IPS DF 6.9 (cell line): ENCODE data around the gene ZNF202.
"Not testable (repeated sequence)": the region's sequence is repeated elsewhere in the genome, so short reads cannot be mapped to it uniquely, and the experiment has no call there.

ENCODE experiments used
- DNase-seq: peaks from one replicate; pipeline ENCODE4 v3.0.0-alpha.2; 2013; ENCODE audit warnings: low read depth, low spot score
- H3K27ac ChIP-seq: one replicate; pipeline ENCODE4 v1.5.1; 2013; ENCODE audit warnings: low read length, control low read depth
- H3K27me3 ChIP-seq: 2 replicates; pipeline ENCODE4 v1.6.1; 2013; ENCODE audit warnings: mild to moderate bottlenecking, low read length; ENCODE audit not compliant: control insufficient read depth, insufficient read depth
- H3K36me3 ChIP-seq: 2 replicates; pipeline ENCODE4 v1.6.1; 2013; ENCODE audit warnings: low read length; ENCODE audit not compliant: control insufficient read depth, insufficient read depth
- H3K4me1 ChIP-seq: 2 replicates; pipeline ENCODE4 v1.6.1; 2013; ENCODE audit warnings: low read length; ENCODE audit not compliant: control insufficient read depth, insufficient read depth
- H3K4me3 ChIP-seq: 2 replicates; pipeline ENCODE4 v1.5.1; 2013; ENCODE audit warnings: mild to moderate bottlenecking, low read length
- H3K9me3 ChIP-seq: 2 replicates; pipeline ENCODE4 v1.6.1; 2013; ENCODE audit warnings: low read length, inconsistent platforms; ENCODE audit not compliant: control insufficient read depth, insufficient read depth
- WGBS: extraction: QIAGEN DNeasy Blood & Tissue Kit; methylation state at CpG from one replicate; pipeline ENCODE4 v1.1.7; 2013; ENCODE audit warnings: mixed read lengths, missing lambda C conversion rate; ENCODE audit not compliant: insufficient read length, insufficient coverage; 5-methylcytosine and 5-hydroxymethylcytosine counted together

ZNF202 gene

DNA sequence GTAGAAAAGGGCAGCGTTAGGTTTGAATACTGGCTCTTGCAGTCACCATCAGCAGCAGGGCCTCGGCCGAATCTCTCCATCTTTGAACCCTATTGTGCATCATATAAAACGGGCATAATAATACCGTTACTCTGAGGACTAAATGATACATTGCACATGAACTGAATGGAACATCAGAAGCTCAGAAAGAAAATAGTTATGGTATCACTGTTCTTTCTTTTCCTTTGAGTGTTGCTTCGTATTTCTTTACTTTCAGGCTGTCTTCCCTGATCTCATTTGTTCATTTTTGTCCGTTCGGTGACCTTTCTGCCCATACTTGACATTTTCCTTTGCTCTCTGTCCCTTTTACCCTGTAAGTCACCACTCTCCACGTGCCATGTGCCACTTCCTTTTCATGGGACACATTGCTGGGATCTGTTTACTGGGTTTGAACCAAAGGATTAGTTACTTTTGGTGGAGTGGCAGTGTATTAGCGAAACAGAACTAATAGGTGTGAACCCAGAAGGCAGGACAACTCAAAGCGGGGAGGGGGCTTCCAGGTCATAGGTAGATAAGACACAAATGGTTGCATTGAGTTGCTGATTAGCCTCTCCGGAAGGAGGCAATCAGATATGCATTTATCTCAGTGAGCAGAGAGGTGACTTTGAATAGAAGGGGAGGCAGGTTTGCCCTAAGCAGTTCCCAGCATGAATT, 717 bp upstream of the ZNF202 start:
- H3K27me3 ChIP-seq, result no peaks in the 10 kb centered on the region
- H3K9me3 ChIP-seq, result no peaks in the 10 kb centered on the region
- H3K4me1 ChIP-seq, result peaks cover 4% of the 10 kb centered on the region; the same call in 1 of the 2 replicates
- H3K27ac ChIP-seq, result peak overlapping the region; percentile 75
- no CpG with 5 or more reads among the region's 12 CpGs for WGBS
- peak overlapping the region; percentile 94; the same call in 1 of the 2 replicates for H3K4me3 ChIP-seq
- peaks cover 8% of the 10 kb centered on the region for H3K36me3 ChIP-seq
- DNase-seq, result no peak

DNA sequence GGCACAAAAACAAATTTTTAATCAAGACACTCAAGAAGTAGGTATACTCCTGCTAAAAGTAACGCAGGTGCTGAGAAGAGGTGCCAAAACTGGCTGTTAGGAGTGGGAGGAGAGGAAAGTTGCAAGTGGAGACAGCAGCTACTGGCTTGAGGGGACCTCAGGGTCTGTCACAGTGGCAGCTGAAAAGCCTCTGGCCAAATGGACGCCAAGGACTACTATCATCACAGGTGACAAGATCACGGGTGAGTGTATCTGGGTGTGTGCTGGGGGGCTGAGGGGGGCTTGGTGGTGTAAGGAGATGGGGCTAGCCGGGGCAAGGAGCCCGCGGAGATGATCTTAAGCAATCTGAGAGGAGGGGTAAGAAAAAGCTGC, 687 bp downstream of the ZNF202 start:
- H3K27ac ChIP-seq, result no peak overlapping the region
- H3K27me3 ChIP-seq, result no peaks in the 10 kb centered on the region
- no peaks in the 10 kb centered on the region; the same call in 1 of the 2 replicates for H3K4me1 ChIP-seq
- no peak for DNase-seq
- peak overlapping the region; percentile 94 for H3K4me3 ChIP-seq
- peaks cover 8% of the 10 kb centered on the region for H3K36me3 ChIP-seq
- no peaks in the 10 kb centered on the region for H3K9me3 ChIP-seq
- no CpG with 5 or more reads among the region's 6 CpGs for WGBS

DNA sequence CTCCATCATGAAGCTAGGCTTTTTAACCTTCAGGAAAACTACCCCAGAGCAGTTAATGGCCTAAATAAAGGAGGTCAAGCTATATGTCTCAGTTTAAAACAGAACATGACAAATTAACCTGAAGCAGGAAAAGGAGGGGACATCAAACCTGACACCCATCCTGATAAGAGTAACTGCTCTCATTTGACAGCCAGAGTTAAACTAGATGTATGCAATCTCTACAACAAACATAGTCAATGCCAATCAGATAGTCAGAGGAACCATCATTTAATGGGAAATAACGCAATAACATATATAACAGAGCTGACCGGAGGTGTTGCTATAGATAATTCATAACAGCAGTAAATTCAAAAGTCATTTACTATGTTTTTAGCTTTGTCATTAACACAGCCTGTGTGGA, 3.1 kb downstream of the ZNF202 start:
- peaks cover 11% of the 10 kb centered on the region for H3K36me3 ChIP-seq

DNA sequence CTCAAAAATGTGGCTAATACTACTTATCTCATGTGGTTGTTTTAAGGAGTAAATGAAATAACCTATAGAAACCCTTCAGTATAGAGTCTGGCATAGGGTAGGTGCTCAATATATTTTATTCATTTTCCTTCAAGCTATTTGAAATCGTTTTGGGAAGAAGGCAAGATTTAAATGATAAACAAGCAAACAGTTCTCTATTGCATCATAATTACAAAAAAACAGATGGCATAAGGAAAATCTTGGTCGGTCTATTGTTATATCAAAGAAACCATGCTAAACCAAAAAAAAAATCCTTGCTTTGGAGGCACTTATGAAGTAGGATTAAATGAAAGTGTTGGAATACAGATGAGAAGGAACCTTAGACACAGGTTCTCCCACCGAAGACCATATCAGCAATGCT, 4.7 kb downstream of the ZNF202 start:
- H3K9me3 ChIP-seq, result no peaks in the 10 kb centered on the region
- no peak overlapping the region for H3K27ac ChIP-seq
- H3K27me3 ChIP-seq, result no peaks in the 10 kb centered on the region
- no peak for DNase-seq
- no peaks in the 10 kb centered on the region; the same call in 1 of the 2 replicates for H3K4me1 ChIP-seq
- no peak overlapping the region for H3K4me3 ChIP-seq
- peaks cover 11% of the 10 kb centered on the region for H3K36me3 ChIP-seq
- WGBS, result no CpG with 5 or more reads among the region's 3 CpGs

More for the DNA sequence above, 3.1 kb downstream of the ZNF202 start:
- no CpG with 5 or more reads among the region's 2 CpGs for WGBS
- Histone ChIP-seq H3K27me3 (no peaks in the 10 kb centered on the region), H3K27ac (no peak overlapping the region), H3K9me3 (no peaks in the 10 kb centered on the region), H3K4me1 (no peaks in the 10 kb centered on the region; the same call in 1 of the 2 replicates), H3K4me3 (no peak overlapping the region)
- no peak for DNase-seq

DNA sequence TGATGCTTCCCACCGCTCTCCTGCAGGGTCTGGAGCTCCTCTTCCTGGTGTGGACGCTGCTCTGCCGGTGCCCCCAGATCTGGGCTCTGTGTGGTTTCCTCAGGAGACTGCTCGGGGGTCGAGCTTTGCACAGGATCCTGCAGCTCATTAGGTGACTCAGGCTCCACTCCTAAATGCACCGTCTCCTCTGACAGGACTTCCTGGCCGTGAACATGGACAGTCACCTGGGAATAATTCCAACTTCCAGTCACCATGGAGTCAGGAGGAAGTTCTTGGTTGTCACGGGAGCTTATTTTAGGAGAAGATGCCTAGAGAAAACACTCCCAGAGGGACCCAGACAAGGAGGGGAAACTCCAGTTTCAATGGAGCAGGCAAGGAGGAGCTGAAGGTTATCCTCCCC, 11.9 kb downstream of the ZNF202 start:
- Histone ChIP-seq H3K4me1 (no peaks in the 10 kb centered on the region), H3K4me3 (no peak overlapping the region), H3K36me3 (peaks cover 46% of the 10 kb centered on the region), H3K27me3 (no peaks in the 10 kb centered on the region), H3K9me3 (no peaks in the 10 kb centered on the region), H3K27ac (no peak overlapping the region)
- no CpG with 5 or more reads among the region's 8 CpGs for WGBS
- no peak for DNase-seq

DNA sequence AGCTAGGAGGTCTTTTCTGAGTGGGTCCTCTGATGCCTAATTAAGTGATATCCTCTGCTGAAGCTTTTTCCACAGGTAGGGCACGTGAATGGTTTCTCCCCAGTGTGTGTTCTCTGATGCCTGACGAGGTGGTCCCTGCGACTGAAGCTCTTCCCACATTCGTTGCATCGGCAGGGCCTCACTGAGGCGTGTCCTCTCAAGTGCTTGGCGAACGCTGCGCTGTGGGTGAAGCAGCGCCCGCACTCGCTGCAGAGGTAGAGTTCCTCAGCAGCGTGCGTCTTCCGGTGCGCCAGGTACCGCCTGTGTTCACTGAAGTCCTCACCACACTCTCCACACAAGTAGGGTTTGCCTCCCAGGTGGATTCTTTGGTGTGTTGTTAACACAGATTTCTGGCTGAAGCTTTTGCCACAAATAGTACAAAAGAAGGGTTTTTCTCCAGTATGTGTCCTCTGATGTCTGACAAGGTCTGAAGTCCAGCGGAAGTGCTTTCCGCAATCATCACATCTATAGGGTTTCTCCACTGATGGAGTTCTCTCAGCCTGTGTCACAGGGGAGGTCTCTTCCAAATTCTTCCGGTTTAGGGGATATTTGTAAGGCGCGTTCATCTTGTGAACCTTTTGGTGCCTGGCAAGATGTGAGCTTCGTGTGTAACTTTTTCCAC, 15.3 kb downstream of the ZNF202 start:
- no peak overlapping the region for H3K27ac ChIP-seq
- H3K36me3 ChIP-seq, result peaks cover 47% of the 10 kb centered on the region
- no peak overlapping the region for H3K4me3 ChIP-seq
- H3K9me3 ChIP-seq, result no peaks in the 10 kb centered on the region
- no peaks in the 10 kb centered on the region for H3K27me3 ChIP-seq
- no CpG with 5 or more reads among the region's 23 CpGs for WGBS
- no peaks in the 10 kb centered on the region for H3K4me1 ChIP-seq
- no peak for DNase-seq

DNA sequence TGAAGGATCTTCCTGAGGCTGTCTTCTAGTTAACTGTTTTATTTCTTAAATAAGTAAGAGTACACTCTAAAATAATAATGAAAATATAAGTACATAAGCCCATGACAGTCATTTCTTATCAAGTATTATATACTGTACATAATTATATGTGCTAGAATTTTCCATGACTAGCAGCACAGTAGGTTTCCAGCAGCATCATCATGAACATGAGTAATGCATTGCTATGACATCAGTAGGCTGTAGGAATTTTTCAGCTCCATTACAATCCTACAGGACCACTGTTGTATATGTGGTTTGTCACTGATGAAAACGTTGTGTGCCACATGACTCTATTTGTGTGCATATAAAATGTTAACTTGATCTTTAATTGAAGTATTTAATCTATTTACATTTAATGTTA, 22.0 kb downstream of the ZNF202 start:
- H3K27me3 ChIP-seq, result no peaks in the 10 kb centered on the region
- WGBS, result no CpG with 5 or more reads among the region's 1 CpG
- H3K9me3 ChIP-seq, result no peaks in the 10 kb centered on the region
- H3K27ac ChIP-seq, result no peak overlapping the region
- no peaks in the 10 kb centered on the region for H3K4me1 ChIP-seq
- DNase-seq, result no peak
- H3K36me3 ChIP-seq, result peaks cover 2% of the 10 kb centered on the region; the same call in 1 of the 2 replicates
- H3K4me3 ChIP-seq, result no peak overlapping the region

DNA sequence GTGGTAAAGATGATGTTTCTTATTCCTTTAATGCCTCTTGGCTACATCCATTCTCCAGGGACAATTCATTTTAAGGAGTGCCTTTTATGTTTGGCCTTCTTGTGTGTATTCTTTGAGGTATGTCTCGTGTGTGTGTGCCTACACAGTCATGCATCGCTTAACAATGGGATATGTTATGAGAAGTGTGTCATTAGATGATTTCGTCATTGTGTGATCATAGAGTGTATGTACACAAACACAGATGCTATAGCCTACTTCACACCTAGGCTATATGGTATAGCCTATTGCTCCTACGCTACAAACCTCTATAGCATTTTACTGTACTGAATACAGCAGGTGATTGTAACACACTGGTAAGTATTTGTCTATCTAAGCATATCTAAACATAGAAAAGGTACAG, 23.0 kb downstream of the ZNF202 start:
- Histone ChIP-seq H3K36me3 (no peaks in the 10 kb centered on the region), H3K9me3 (no peaks in the 10 kb centered on the region)
- WGBS, result no CpG with 5 or more reads among the region's 4 CpGs

DNA sequence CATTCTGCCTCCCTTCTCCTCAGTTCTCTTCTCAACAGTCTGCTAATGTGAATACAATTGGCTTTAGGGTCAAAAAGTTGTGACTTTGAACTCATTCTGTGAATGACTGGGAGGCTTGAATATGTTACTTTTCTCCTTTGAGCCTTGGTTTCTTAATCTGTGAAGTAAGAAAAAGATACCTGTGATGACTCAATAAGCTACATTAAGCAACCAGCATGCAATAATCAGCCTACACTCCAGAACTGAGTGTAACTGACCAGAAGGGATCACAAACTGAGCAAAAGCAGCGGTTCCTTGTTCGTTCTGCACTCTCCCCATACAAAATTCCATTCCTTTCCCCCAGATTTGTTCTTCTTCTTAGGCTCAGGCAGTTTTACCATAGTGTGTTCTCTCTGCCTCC, 23.4 kb downstream of the ZNF202 start:
- no peak for DNase-seq
- WGBS, result no CpG with 5 or more reads among the region's 2 CpGs
- H3K27me3 ChIP-seq, result no peaks in the 10 kb centered on the region
- H3K4me1 ChIP-seq, result no peaks in the 10 kb centered on the region
- no peaks in the 10 kb centered on the region for H3K9me3 ChIP-seq
- H3K4me3 ChIP-seq, result no peak overlapping the region
- H3K27ac ChIP-seq, result no peak overlapping the region
- H3K36me3 ChIP-seq, result no peaks in the 10 kb centered on the region

More for the DNA sequence above, 23.0 kb downstream of the ZNF202 start:
- no peak for DNase-seq
- Histone ChIP-seq H3K4me3 (no peak overlapping the region), H3K27ac (no peak overlapping the region), H3K27me3 (no peaks in the 10 kb centered on the region), H3K4me1 (no peaks in the 10 kb centered on the region)

DNA sequence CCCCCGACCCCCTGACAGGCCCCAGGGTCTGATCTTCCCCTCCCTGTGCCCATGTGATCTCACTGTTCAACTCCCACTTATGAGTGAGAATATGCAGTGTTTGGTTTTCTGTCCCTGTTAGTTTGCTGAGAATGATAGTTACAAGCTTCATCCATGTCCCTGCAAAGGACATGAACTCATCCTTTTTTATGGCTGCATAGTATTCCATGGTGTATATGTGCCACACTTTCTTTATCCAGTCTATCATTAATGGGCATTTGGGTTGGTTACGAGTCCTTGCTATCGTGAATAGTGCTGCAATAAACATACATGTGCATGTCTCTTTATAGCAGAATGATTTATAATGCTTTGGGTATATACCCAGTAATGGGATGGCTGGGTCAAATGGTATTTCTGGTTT, 28.8 kb downstream of the ZNF202 start:
- not testable (repeated sequence) for H3K9me3 ChIP-seq, H3K4me3 ChIP-seq, H3K36me3 ChIP-seq, H3K4me1 ChIP-seq, H3K27me3 ChIP-seq, H3K27ac ChIP-seq, DNase-seq
- WGBS, result no CpG with 5 or more reads among the region's 3 CpGs
